Measurements from ENCODE around the gene GJA5.
"Not testable (repeated sequence)": the region's sequence is repeated elsewhere in the genome, so short reads cannot be mapped to it uniquely, and the experiment has no call there.

Gene GJA5

GRCh38 chr1:147762233-147763024 lies 2.0 kb upstream of the GJA5 start:
- no peak for DNase-seq (ENCODE audit: low read depth)

- DNase-seq (ENCODE audit: low read depth): no peak
Measured at GRCh38 chr1:147758379-147759100, 1.9 kb downstream of the GJA5 start.

GRCh38 chr1:147757015-147757990 lies 3.1 kb downstream of the GJA5 start:
- DNase-seq (ENCODE audit: low read depth): no peak

GRCh38 chr1:147756341-147756740 lies 4.1 kb downstream of the GJA5 start:
- DNase-seq (ENCODE audit: low read depth): no peak

- no peak for DNase-seq (ENCODE audit: low read depth)
Measured at GRCh38 chr1:147754661-147755060, 5.7 kb downstream of the GJA5 start.

- no peak for DNase-seq (ENCODE audit: low read depth)
Measured at GRCh38 chr1:147753081-147753480, 7.3 kb downstream of the GJA5 start.

GRCh38 chr1:147752511-147752910 lies 7.9 kb downstream of the GJA5 start:
- no peak for DNase-seq (ENCODE audit: low read depth)

- DNase-seq (ENCODE audit: low read depth): no peak
Measured at GRCh38 chr1:147751346-147751745, 9.1 kb downstream of the GJA5 start.

GRCh38 chr1:147750618-147751217 lies 9.7 kb downstream of the GJA5 start:
- DNase-seq (ENCODE audit: low read depth): no peak

- DNase-seq (ENCODE audit: low read depth): no peak
Measured at GRCh38 chr1:147749792-147750191, 10.6 kb downstream of the GJA5 start.

GRCh38 chr1:147748676-147749350 lies 11.6 kb downstream of the GJA5 start:
- DNase-seq (ENCODE audit: low read depth): no peak

GRCh38 chr1:147747966-147748365 lies 12.4 kb downstream of the GJA5 start:
- DNase-seq (ENCODE audit: low read depth): no peak

- no peak for DNase-seq (ENCODE audit: low read depth)
Measured at GRCh38 chr1:147745271-147745670, 15.1 kb downstream of the GJA5 start.

GRCh38 chr1:147741065-147741464 lies 19.3 kb downstream of the GJA5 start:
- DNase-seq (ENCODE audit: low read depth): no peak

GRCh38 chr1:147740391-147740790 lies 20.0 kb downstream of the GJA5 start:
- no peak for DNase-seq (ENCODE audit: low read depth)

GRCh38 chr1:147738739-147739476 lies 21.5 kb downstream of the GJA5 start:
- no peak for DNase-seq (ENCODE audit: low read depth)

- no peak for DNase-seq (ENCODE audit: low read depth)
Measured at GRCh38 chr1:147738129-147738528, 22.3 kb downstream of the GJA5 start.

- no peak for DNase-seq (ENCODE audit: low read depth)
Measured at GRCh38 chr1:147736883-147737282, 23.5 kb downstream of the GJA5 start.

- no peak for DNase-seq (ENCODE audit: low read depth)
Measured at GRCh38 chr1:147735423-147735822, 25.0 kb downstream of the GJA5 start.

GRCh38 chr1:147734291-147734841 lies 26.0 kb downstream of the GJA5 start:
- not testable (repeated sequence) for DNase-seq (ENCODE audit: low read depth)
